ENCODE measurements around the gene TGIF1.

Gene TGIF1

GRCh38 chr18:3418083-3418482 is 31.9 kb upstream of the TGIF1 start:
- Mint-ChIP-seq H3K9me3 (no peaks in the 10 kb centered on the region), H3K27me3 (no peaks in the 10 kb centered on the region), H3K36me3 (ENCODE audit: low read depth) (no peaks in the 10 kb centered on the region), H3K4me3 (no peak overlapping the region), H3K4me1 (ENCODE audit: low read depth) (no peaks in the 10 kb centered on the region), H3K27ac (no peak overlapping the region)
- intact Hi-C loops (cut with micrococcal nuclease) = no loop called here

GRCh38 chr18:3420919-3421279 is 29.1 kb upstream of the TGIF1 start:
- Mint-ChIP-seq H3K9me3 (no peaks in the 10 kb centered on the region), H3K4me1 (ENCODE audit: low read depth) (no peaks in the 10 kb centered on the region), H3K36me3 (ENCODE audit: low read depth) (no peaks in the 10 kb centered on the region), H3K4me3 (no peak overlapping the region), H3K27me3 (no peaks in the 10 kb centered on the region), H3K27ac (no peak overlapping the region)
- intact Hi-C loops (cut with micrococcal nuclease) = no loop called here

- Mint-ChIP-seq H3K27me3 (no peaks in the 10 kb centered on the region), H3K4me3 (no peak overlapping the region), H3K27ac (no peak overlapping the region), H3K4me1 (ENCODE audit: low read depth) (no peaks in the 10 kb centered on the region), H3K9me3 (no peaks in the 10 kb centered on the region), H3K36me3 (ENCODE audit: low read depth) (no peaks in the 10 kb centered on the region)
- intact Hi-C loops (cut with micrococcal nuclease) = no loop called here
Observed at GRCh38 chr18:3422905-3423304, 27.1 kb upstream of the TGIF1 start.

DNA sequence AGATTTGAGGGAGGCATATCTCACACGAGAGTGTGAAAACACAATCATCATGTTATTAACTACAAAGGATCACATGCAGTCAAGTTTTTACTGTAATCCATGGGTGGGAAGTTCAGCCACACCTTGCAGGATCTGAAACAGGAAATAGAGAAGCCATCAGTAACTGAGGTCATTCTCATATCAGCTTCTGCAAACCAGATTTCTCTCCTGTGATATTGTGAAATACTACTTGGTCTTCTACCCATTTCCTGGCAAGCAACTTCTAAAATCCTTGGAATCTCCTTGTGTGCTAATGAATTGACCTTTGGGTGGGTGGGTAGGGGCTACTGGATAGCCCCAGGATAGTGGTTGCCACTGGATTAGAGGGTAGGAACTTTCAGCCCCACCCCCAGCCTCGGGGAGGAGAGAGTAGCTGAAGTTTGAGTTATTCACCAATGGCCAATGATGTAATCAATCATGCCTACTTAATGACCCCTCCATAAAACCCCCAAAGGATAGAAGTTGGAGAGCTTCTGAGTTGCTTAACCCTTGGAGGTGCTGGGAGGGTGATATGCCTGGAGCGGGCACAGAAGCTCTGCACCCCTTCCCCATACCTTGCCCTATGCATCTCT is 25.6 kb upstream of the TGIF1 start:
- no peak overlapping the region for H3K27ac Mint-ChIP-seq
- H3K4me3 Mint-ChIP-seq = no peak overlapping the region
- H3K4me1 Mint-ChIP-seq (ENCODE audit: low read depth) = no peaks in the 10 kb centered on the region
- intact Hi-C loops (cut with micrococcal nuclease) = no loop called here
- H3K36me3 Mint-ChIP-seq (ENCODE audit: low read depth) = no peaks in the 10 kb centered on the region
- no peaks in the 10 kb centered on the region for H3K9me3 Mint-ChIP-seq
- no peaks in the 10 kb centered on the region for H3K27me3 Mint-ChIP-seq

DNA sequence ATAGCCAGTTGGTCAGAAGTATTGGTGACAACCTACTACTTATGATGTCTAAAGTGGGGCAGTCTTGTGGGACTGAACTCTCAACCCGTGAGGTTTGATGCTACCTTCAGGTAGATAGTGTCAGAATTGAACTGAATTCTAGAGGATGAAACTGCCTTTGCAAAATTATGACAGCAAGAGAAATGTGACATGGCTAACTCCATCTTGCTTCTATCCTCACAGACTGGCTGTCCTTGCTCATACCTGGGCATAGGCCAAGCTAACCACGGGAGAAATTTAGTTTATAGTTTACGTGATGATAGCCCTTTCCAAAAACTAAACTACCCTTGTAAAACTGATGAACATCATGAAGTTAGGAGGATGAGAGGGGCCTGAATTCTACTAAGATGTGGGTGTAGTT is 24.9 kb upstream of the TGIF1 start:
- H3K4me3 Mint-ChIP-seq = no peak overlapping the region
- H3K36me3 Mint-ChIP-seq (ENCODE audit: low read depth) = no peaks in the 10 kb centered on the region
- intact Hi-C loops (cut with micrococcal nuclease) = no loop called here
- H3K9me3 Mint-ChIP-seq = no peaks in the 10 kb centered on the region
- H3K4me1 Mint-ChIP-seq (ENCODE audit: low read depth) = no peaks in the 10 kb centered on the region
- H3K27me3 Mint-ChIP-seq = no peaks in the 10 kb centered on the region
- H3K27ac Mint-ChIP-seq = no peak overlapping the region

DNA sequence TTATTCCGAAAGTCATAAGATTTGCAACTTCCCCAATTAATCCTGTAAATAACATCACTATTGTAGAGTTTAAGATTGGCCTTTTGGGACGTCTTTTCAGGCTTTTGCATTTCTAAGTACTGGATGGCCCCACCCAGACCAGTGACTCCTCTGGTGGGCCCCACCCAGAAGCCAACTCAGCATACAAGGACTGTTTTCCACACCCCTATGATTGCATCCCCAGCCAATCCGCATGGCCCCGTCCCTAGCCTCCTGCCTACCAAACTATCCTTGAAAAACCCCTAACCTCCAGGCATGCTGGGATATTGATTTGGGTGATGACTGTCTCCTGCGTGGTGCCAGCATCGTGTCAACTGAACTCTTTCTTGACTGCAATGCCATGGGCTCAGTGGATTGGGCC is 24.5 kb upstream of the TGIF1 start:
- H3K9me3 Mint-ChIP-seq = no peaks in the 10 kb centered on the region
- no peak overlapping the region for H3K4me3 Mint-ChIP-seq
- H3K36me3 Mint-ChIP-seq (ENCODE audit: low read depth) = no peaks in the 10 kb centered on the region
- H3K4me1 Mint-ChIP-seq (ENCODE audit: low read depth) = no peaks in the 10 kb centered on the region
- no peaks in the 10 kb centered on the region for H3K27me3 Mint-ChIP-seq
- intact Hi-C loops (cut with micrococcal nuclease) = no loop called here
- no peak overlapping the region for H3K27ac Mint-ChIP-seq

DNA sequence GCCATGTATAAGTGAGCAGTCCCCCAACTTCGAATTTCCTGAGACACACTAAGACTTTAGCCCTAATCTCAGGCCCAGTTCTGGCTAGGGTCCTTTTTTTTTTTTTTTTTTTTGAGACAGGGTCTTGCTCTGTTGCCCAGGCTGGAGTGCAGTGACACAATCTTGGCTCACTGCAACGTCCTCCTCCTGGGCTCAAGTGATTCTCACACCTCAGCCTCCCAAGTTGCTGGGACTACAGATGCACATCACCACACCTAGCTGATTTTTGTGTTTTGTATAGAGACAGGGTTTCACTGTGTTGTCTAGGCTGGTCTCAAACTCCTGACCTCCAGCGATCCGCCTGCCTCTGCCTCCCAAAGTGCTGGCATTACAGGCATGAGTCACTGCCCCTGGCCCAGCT is 23.9 kb upstream of the TGIF1 start:
- no peak overlapping the region for H3K4me3 Mint-ChIP-seq
- H3K27ac Mint-ChIP-seq = no peak overlapping the region
- H3K27me3 Mint-ChIP-seq = no peaks in the 10 kb centered on the region
- H3K36me3 Mint-ChIP-seq (ENCODE audit: low read depth) = no peaks in the 10 kb centered on the region
- H3K9me3 Mint-ChIP-seq = no peaks in the 10 kb centered on the region
- intact Hi-C loops (cut with micrococcal nuclease) = no loop called here
- H3K4me1 Mint-ChIP-seq (ENCODE audit: low read depth) = no peaks in the 10 kb centered on the region

DNA sequence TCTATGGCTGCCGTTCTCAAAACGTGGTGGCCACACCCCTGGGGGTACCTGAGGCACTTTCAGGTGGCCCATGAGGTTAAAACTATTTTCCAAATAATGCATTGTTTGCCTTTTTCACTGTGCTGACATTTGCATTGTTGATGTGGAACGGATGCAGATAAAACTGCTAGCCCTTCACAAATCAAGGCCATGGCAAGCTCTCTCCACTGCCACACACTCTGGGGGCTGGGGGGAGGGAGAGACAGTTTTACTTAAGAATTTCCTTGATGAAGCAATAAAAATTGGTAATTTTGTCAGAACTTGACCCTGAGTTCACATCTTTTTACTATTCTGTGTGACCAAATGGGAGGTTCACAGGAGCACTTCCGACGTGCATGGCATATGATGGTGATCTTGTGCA is 22.0 kb upstream of the TGIF1 start:
- Mint-ChIP-seq H3K4me3 (no peak overlapping the region), H3K9me3 (no peaks in the 10 kb centered on the region), H3K4me1 (ENCODE audit: low read depth) (no peaks in the 10 kb centered on the region), H3K27ac (no peak overlapping the region), H3K36me3 (ENCODE audit: low read depth) (no peaks in the 10 kb centered on the region), H3K27me3 (no peaks in the 10 kb centered on the region)
- intact Hi-C loops (cut with micrococcal nuclease) = no loop called here

GRCh38 chr18:3429121-3429520 is 20.9 kb upstream of the TGIF1 start:
- H3K27me3 Mint-ChIP-seq = no peaks in the 10 kb centered on the region
- H3K9me3 Mint-ChIP-seq = no peaks in the 10 kb centered on the region
- no peaks in the 10 kb centered on the region for H3K36me3 Mint-ChIP-seq (ENCODE audit: low read depth)
- no peaks in the 10 kb centered on the region for H3K4me1 Mint-ChIP-seq (ENCODE audit: low read depth)
- intact Hi-C loops (cut with micrococcal nuclease) = no loop called here
- no peak overlapping the region for H3K27ac Mint-ChIP-seq
- no peak overlapping the region for H3K4me3 Mint-ChIP-seq

DNA sequence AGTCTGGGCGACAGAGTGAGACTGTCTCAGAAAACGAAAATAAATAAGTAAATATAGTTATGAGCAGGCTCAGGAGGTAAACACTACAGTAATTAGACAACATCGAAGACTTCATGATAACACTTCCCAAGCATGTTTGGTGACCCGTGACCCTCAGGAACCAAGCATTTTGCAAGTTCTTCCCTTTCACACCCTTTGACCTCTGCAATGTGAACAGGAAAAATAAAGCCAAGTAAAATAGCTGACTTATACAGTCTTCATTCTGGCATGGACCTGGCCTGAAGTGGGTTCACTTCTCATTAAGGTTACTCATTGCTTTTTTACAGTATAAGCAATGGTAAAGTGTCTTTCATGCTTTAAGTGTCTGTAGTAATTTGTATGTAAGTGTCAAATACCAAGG is 15.3 kb upstream of the TGIF1 start:
- no peak overlapping the region for H3K27ac Mint-ChIP-seq
- H3K36me3 Mint-ChIP-seq (ENCODE audit: low read depth) = no peaks in the 10 kb centered on the region
- no peak overlapping the region for H3K4me3 Mint-ChIP-seq
- intact Hi-C loops (cut with micrococcal nuclease) = no loop called here
- H3K9me3 Mint-ChIP-seq = no peaks in the 10 kb centered on the region
- no peaks in the 10 kb centered on the region for H3K4me1 Mint-ChIP-seq (ENCODE audit: low read depth)
- no peaks in the 10 kb centered on the region for H3K27me3 Mint-ChIP-seq

DNA sequence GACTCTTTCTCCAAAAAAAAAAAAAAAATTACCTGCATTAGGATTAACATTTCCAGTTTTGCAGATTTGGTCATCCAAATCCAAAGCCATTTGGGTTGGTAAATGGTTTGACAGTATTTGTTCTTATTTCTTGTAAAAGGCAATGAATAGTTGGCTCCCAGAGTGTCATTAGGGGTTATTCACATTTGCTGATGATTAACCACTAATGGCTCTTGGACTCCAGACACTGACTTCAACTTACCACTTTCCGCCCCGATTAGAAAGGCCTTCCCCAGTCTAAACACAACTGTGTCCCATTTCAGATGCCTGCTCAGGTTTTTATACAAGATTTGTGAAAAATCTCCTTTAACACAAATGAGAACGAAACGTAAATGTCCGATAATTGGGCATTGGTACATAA is 9.6 kb upstream of the TGIF1 start:
- intact Hi-C loops (cut with micrococcal nuclease) = no loop called here
- Mint-ChIP-seq H3K4me3 (no peak overlapping the region), H3K27ac (no peak overlapping the region), H3K27me3 (peaks cover 1% of the 10 kb centered on the region), H3K4me1 (ENCODE audit: low read depth) (peaks cover 6% of the 10 kb centered on the region), H3K36me3 (ENCODE audit: low read depth) (no peaks in the 10 kb centered on the region), H3K9me3 (no peaks in the 10 kb centered on the region)

- Mint-ChIP-seq H3K4me3 (no peak overlapping the region), H3K27ac (no peak overlapping the region), H3K9me3 (no peaks in the 10 kb centered on the region), H3K36me3 (ENCODE audit: low read depth) (no peaks in the 10 kb centered on the region), H3K4me1 (ENCODE audit: low read depth) (peaks cover 15% of the 10 kb centered on the region), H3K27me3 (peaks cover 1% of the 10 kb centered on the region)
- intact Hi-C loops (cut with micrococcal nuclease) = no loop called here
Observed at GRCh38 chr18:3441290-3441689, 8.7 kb upstream of the TGIF1 start.

GRCh38 chr18:3442919-3443318 is 7.1 kb upstream of the TGIF1 start:
- H3K4me1 Mint-ChIP-seq (ENCODE audit: low read depth) = peaks cover 23% of the 10 kb centered on the region
- H3K27me3 Mint-ChIP-seq = peaks cover 1% of the 10 kb centered on the region
- H3K9me3 Mint-ChIP-seq = no peaks in the 10 kb centered on the region
- H3K4me3 Mint-ChIP-seq = no peak overlapping the region
- no peak overlapping the region for H3K27ac Mint-ChIP-seq
- intact Hi-C loops (cut with micrococcal nuclease) = no loop called here
- no peaks in the 10 kb centered on the region for H3K36me3 Mint-ChIP-seq (ENCODE audit: low read depth)

DNA sequence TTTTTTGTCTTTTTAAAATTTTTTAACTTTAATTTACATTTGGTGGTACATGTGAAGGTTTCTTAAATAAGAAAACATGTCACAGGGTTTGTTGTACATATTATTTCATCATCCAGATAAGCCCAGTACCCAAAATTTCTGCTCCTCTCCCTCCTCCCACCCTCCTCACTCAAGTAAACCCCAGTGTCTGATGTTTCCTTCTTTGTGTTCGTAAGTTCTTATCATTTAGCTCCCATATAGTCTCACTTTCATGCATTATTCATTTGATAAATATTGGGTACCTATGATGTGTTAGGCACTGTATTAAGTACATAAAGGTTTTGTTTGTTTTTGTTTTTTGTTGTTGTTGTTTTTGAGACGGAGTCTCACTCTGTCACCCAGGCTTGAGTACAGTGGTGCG is 5.7 kb upstream of the TGIF1 start:
- Mint-ChIP-seq H3K27ac (no peak overlapping the region), H3K36me3 (ENCODE audit: low read depth) (peaks cover 12% of the 10 kb centered on the region), H3K4me1 (ENCODE audit: low read depth) (peaks cover 23% of the 10 kb centered on the region), H3K27me3 (peaks cover 1% of the 10 kb centered on the region), H3K4me3 (no peak overlapping the region), H3K9me3 (no peaks in the 10 kb centered on the region)
- intact Hi-C loops (cut with micrococcal nuclease) = no loop called here

DNA sequence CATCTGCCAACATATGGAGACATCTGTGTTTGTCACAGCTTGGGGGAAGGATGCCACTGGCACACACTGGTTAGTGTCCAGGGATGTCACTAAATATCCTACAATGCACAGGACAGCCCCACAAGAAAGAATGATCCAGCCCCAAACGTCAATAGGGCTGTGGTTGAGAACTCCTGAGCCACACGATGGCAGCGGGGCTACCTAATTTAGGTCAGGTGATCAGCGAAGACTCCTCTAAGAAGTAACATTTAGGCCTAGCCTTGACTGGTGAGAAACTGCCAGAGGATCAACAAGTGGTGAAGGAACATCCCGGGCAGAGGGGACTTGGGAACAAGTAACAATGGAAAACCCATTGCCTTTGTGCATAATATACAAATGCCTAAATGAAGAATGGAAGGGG is 5.0 kb upstream of the TGIF1 start:
- Mint-ChIP-seq H3K4me3 (no peak overlapping the region), H3K4me1 (ENCODE audit: low read depth) (peaks cover 23% of the 10 kb centered on the region), H3K36me3 (ENCODE audit: low read depth) (peaks cover 18% of the 10 kb centered on the region), H3K27ac (peak overlapping the region; percentile 99), H3K27me3 (peaks cover 1% of the 10 kb centered on the region), H3K9me3 (no peaks in the 10 kb centered on the region)
- intact Hi-C loops (cut with micrococcal nuclease) = loop anchor here (5.0 kb wide), 1 partner anchor 268 kb away; no protein-coding TSS in a partner anchor
